Inflammatory macrophage treated with lipopolysaccharide for 4 hours (primary cell): ENCODE measurements around the gene PDZD11.
"Not testable (repeated sequence)": the region's sequence is repeated elsewhere in the genome, so short reads cannot be mapped to it uniquely, and the experiment has no call there.

Source experiments
- DNase-seq: peaks from one replicate; pipeline ENCODE4 v3.0.0-alpha.2; 2020

The PDZD11 gene

DNA sequence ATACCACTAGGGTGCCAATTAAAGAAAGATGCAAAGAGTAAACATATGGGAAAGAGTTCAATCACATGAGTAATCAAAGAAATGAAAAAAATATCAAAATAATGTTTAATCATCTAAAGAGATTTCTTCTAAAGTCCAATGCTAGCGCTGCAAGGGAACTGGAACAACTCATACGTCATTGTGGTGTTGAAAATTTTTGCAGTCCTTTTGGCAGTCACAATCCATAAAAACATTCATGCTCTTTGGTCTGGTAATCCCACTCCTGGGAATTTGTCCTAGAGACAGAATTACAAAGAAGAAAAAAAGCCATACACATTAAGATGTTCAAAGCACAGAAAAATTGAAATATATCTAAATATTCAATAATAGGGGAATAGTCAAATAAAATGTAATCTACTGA is 34.3 kb downstream of the PDZD11 start:
- DNase-seq, result no peak

DNA sequence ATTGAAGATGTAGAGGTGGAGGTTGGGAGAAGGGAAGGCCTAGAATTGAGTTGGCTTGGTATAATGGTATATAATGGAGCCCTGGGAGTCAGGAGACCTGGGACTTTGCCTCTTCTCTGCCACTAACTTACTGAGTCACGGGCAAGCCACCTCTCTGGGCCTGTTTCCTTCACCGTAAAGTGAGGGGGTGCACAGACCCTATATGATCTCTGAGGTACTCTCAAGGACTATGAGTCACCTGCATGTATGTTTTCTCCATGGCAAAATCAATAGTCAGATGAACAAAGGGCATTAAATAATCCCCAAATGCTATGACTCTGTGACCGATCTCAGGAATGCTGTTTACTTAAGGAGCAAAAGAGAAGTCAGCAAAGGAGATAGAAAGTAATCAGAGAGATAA is 34.8 kb downstream of the PDZD11 start:
- DNase-seq, result no peak

GRCh38 chrX:70254063-70254400 is 35.7 kb downstream of the PDZD11 start:
- no peak for DNase-seq

DNA sequence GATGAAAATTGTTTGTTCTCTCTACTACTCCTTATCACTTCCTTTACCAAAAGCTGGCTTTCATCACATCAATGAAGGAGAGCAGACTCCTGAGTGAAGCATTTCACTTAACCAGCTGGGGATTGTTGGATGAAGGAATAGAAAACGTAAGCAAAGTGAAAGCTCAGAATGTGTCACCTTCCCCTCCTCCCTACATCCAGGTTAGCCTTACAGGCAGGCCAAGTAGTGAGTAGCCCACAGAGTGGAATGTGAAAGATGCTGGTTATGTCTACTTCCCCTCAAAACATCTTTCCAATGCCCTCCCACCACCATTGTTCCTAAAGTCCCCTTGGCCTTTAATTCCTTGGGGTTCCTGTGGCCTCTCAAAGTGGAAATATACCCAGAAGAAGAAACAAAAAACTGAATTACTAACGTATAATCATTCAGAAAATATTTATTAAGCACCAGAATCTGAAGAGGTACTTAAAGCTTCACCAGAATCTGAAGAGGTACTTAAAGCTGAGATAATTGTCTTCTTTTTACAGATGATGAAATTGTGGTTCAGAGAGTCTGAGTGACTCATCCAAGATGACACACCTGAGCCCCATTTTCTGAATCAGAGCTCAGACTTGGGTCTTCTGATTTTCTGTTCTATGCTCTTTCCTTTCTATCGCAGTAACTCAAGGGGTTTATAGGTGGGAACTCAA is 36.2 kb downstream of the PDZD11 start:
- no peak for DNase-seq

- DNase-seq, result no peak
Measured at GRCh38 chrX:70252491-70252890, 37.2 kb downstream of the PDZD11 start.

- DNase-seq, result no peak
Measured at GRCh38 chrX:70247252-70247651, 42.5 kb downstream of the PDZD11 start.

DNA sequence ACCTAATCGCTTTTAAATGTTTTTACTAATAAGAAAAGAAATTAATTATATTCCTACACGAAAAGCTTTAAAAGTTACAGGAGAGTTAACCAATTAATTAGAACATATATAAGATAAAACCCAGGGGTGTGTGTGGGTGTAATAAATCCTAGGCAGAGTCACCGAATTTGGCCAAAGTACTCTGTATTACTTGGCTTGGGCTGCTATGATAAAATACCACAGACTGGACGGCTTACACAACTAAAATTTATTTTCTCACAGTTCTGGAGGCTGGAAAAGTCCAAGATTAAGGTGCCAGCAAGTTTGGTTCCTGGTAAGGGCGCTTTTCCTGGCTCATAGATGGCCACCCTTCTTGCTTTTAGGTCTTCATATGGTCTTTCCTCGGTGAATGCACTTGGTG is 44.8 kb downstream of the PDZD11 start:
- DNase-seq, result no peak

GRCh38 chrX:70243601-70244000 is 46.1 kb downstream of the PDZD11 start:
- not testable (repeated sequence) for DNase-seq

GRCh38 chrX:70241501-70241900 is 48.2 kb downstream of the PDZD11 start:
- no peak for DNase-seq

DNA sequence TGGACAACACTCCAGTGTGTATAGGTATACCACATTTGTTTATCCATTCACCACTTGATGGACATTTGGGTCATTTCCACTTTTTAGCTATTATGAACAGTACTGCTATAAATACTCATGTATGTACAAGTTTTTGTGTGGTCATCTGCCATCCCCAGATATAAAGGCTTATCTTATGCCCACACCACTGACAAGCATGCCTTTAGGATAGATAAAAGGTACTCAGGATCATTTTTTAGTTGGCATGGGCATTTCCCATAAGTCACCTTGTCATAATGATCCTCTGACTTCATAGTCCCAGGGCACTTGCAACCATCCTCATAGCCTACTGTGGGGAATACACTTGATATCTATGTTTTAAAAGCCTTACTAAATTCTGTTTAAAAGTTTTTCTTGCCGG is 49.0 kb downstream of the PDZD11 start:
- DNase-seq, result no peak
